H1 (cell line): ENCODE results near the gene C2orf78. TPM values are rescaled to one million over a fixed set of nuclear protein-coding genes. Genes with fewer than 3 reads are reported as not detected.
A peak's percentile ranks its signal among the peaks of the same experiment; 100 is the strongest.

Experiments
- CTCF ChIA-PET: fragments of 300-600 bp; sonication (Branson Sonifier 250); formaldehyde crosslinking; loops from one replicate; lab custom pipeline; 2021; ENCODE audit not compliant: partially characterized antibody; lab: Charles Lee
- POLR2A ChIA-PET: fragments of 300-600 bp; sonication (Branson Sonifier 250); formaldehyde crosslinking; loops from one replicate; lab custom pipeline; 2021; ENCODE audit warnings: inconsistent platforms; ENCODE audit not compliant: partially characterized antibody; lab: Charles Lee
- DNase-seq, 2 experiments: peaks; one replicate each; pipeline versions ENCODE4 v3.0.0 to v3.0.0-alpha.2; 2010 to 2022; ENCODE audit warnings: low spot score in 2 of 2, low read depth in 1 of 2, mixed read lengths in 1 of 2
- FAIRE-seq: peaks from 2 replicates; lab custom pipeline; 2011; peaks lifted over from hg19 to GRCh38; lab: Jason Lieb, UNC
- H2AFZ ChIP-seq: 2 replicates; pipeline ENCODE4 v1.8.1; 2012; ENCODE audit warnings: low read length, inconsistent platforms
- H2AK5ac ChIP-seq: 2 replicates; pipeline ENCODE4 v1.6.1; 2013; ENCODE audit warnings: low read depth, low read length
- H2BK120ac ChIP-seq: replicated peaks from 2 replicates; pipeline ENCODE3; 2013; ENCODE audit warnings: low read depth, low read length, inconsistent platforms
- H2BK12ac ChIP-seq: 2 replicates; pipeline ENCODE4 v1.6.1; 2013; ENCODE audit warnings: low read depth, low read length
- H2BK15ac ChIP-seq: 2 replicates; pipeline ENCODE4 v1.6.1; 2013; ENCODE audit warnings: low read length
- H2BK20ac ChIP-seq: 2 replicates; pipeline ENCODE4 v1.6.1; 2013; ENCODE audit warnings: low read length
- H2BK5ac ChIP-seq: 2 replicates; pipeline ENCODE4 v1.6.1; 2013; ENCODE audit warnings: low read depth, low read length
- H3K14ac ChIP-seq: 2 replicates; pipeline ENCODE4 v1.6.1; 2013; ENCODE audit warnings: inconsistent platforms; ENCODE audit not compliant: insufficient read length
- H3K18ac ChIP-seq: 2 replicates; pipeline ENCODE4 v1.6.1; 2013; ENCODE audit warnings: low read length; ENCODE audit errors: extremely low read depth
- H3K23ac ChIP-seq: 2 replicates; pipeline ENCODE4 v1.6.1; 2013; ENCODE audit warnings: inconsistent platforms; ENCODE audit not compliant: insufficient read length
- H3K23me2 ChIP-seq: 2 replicates; pipeline ENCODE4 v1.6.1; 2013; ENCODE audit warnings: low read depth, low read length
- H3K27ac ChIP-seq: 2 replicates; pipeline ENCODE4 v1.6.1; 2011; ENCODE audit warnings: low read depth, low read length, inconsistent platforms
- H3K27me3 ChIP-seq, 4 experiments: replicated peaks in 1 of 4; 1 replicate in 1 of 4; 2 replicates in 3 of 4; pipeline versions ENCODE4 v1.6.1 to v1.8.1; 2011 to 2013; ENCODE audit warnings: low read length in 3 of 4, mild to moderate bottlenecking in 3 of 4, inconsistent platforms in 2 of 4, mixed read lengths in 2 of 4, moderate library complexity in 1 of 4; ENCODE audit not compliant: control insufficient read depth in 3 of 4, insufficient read depth in 3 of 4; ENCODE audit errors: extremely low read depth in 1 of 4
- H3K36me3 ChIP-seq, 4 experiments: 2 replicates each; pipeline versions ENCODE4 v1.6.1 to v1.8.1; 2011 to 2013; ENCODE audit warnings: mild to moderate bottlenecking in 4 of 4, low read length in 3 of 4, moderate library complexity in 2 of 4, control low read depth in 1 of 4, inconsistent platforms in 1 of 4; ENCODE audit not compliant: insufficient read depth in 4 of 4, control insufficient read depth in 2 of 4
- H3K4ac ChIP-seq: replicated peaks from 2 replicates; pipeline ENCODE3; 2013; ENCODE audit warnings: low read length, low read depth, mixed read lengths, inconsistent platforms; ENCODE audit not compliant: insufficient read length
- H3K4me1 ChIP-seq, 4 experiments: replicated peaks in 1 of 4; 1 replicate in 1 of 4; 2 replicates in 3 of 4; pipeline versions ENCODE4 v1.6.1 to v1.8.1; 2011 to 2013; ENCODE audit warnings: low read length in 3 of 4, inconsistent platforms in 2 of 4, mixed read lengths in 1 of 4; ENCODE audit not compliant: insufficient read depth in 4 of 4, control insufficient read depth in 3 of 4
- H3K4me2 ChIP-seq, 2 experiments: 2 replicates each; pipeline versions ENCODE4 v1.6.1 to v1.8.1; 2011 to 2013; ENCODE audit warnings: low read depth in 2 of 2, low read length in 2 of 2, control low read depth in 1 of 2, inconsistent platforms in 1 of 2, mild to moderate bottlenecking in 1 of 2; ENCODE audit not compliant: insufficient read depth in 1 of 2
- H3K4me3 ChIP-seq, 4 experiments: fragments of 200-600, 300-600 bp in 1 of 4; sonication (generic), shearing (Covaris generic), sonication (Bioruptor Twin) in 1 of 4; 2 replicates each; pipeline versions ENCODE4 v1.5.1 to v1.8.1; 2011 to 2016; ENCODE audit warnings: low read length in 4 of 4, low read depth in 3 of 4, control low read depth in 2 of 4, inconsistent platforms in 2 of 4, mild to moderate bottlenecking in 2 of 4, mixed read lengths in 1 of 4, moderate library complexity in 1 of 4; ENCODE audit not compliant: insufficient read depth in 2 of 4; ENCODE audit errors: extremely low read depth in 1 of 4
- H3K56ac ChIP-seq: replicated peaks from 2 replicates; pipeline ENCODE3; 2013; ENCODE audit warnings: low read depth, mild to moderate bottlenecking, mixed read lengths, low read length, inconsistent platforms; ENCODE audit not compliant: insufficient read length
- H3K79me1 ChIP-seq: 2 replicates; pipeline ENCODE4 v1.6.1; 2013; ENCODE audit warnings: low read depth, low read length, control low read depth
- H3K79me2 ChIP-seq, 2 experiments: 2 replicates each; pipeline versions ENCODE4 v1.6.1 to v1.8.1; 2012 to 2013; ENCODE audit warnings: low read length in 2 of 2, mild to moderate bottlenecking in 2 of 2, inconsistent platforms in 1 of 2; ENCODE audit not compliant: insufficient read depth in 2 of 2, control insufficient read depth in 1 of 2
- H3K9ac ChIP-seq, 4 experiments: replicated peaks in 1 of 4; 1 replicate in 1 of 4; 2 replicates in 3 of 4; pipeline versions ENCODE4 v1.6.1 to v1.8.1; 2011 to 2013; ENCODE audit warnings: low read depth in 3 of 4, low read length in 3 of 4, control low read depth in 2 of 4, mild to moderate bottlenecking in 2 of 4, moderate library complexity in 2 of 4, inconsistent platforms in 1 of 4; ENCODE audit errors: extremely low read depth in 1 of 4
- H3K9me3 ChIP-seq, 2 experiments: 2 replicates each; pipeline versions ENCODE4 v1.6.1 to v1.8.1; 2012 to 2013; ENCODE audit warnings: mild to moderate bottlenecking in 2 of 2, moderate library complexity in 2 of 2, control low read depth in 1 of 2, inconsistent platforms in 1 of 2, low read depth in 1 of 2, low read length in 1 of 2, mixed read lengths in 1 of 2; ENCODE audit not compliant: insufficient read depth in 2 of 2
- H4K20me1 ChIP-seq, 2 experiments: replicated peaks in 1 of 2; 2 replicates each; pipeline versions ENCODE3 to v1.8.1; 2011 to 2013; ENCODE audit warnings: inconsistent platforms in 2 of 2, low read length in 2 of 2, mild to moderate bottlenecking in 1 of 2; ENCODE audit not compliant: insufficient read depth in 2 of 2, control insufficient read depth in 1 of 2
- H4K5ac ChIP-seq: 2 replicates; pipeline ENCODE4 v1.6.1; 2013; ENCODE audit warnings: low read length, low read depth, mixed read lengths, inconsistent platforms; ENCODE audit not compliant: insufficient read length
- H4K8ac ChIP-seq: 2 replicates; pipeline ENCODE4 v1.8.0; 2013; ENCODE audit warnings: mild to moderate bottlenecking, moderate library complexity, low read length, inconsistent platforms; ENCODE audit not compliant: insufficient read depth; ENCODE audit errors: extremely low read depth
- H4K91ac ChIP-seq: replicated peaks from 2 replicates; pipeline ENCODE3; 2013; ENCODE audit warnings: low read length, mixed read lengths, inconsistent platforms; ENCODE audit not compliant: insufficient read length
- NRF1 ChIP-seq: IDR thresholded peaks from 2 replicates; pipeline ENCODE4 v1.6.1; 2011; ENCODE audit warnings: mild to moderate bottlenecking, low read depth, low read length, improper control_type of control experiment
- SRF ChIP-seq: IDR thresholded peaks from 2 replicates; pipeline ENCODE4 v1.6.1; 2011; ENCODE audit warnings: mild to moderate bottlenecking, low read depth, low read length, moderate library complexity
- polyA plus RNA-seq, 7 experiments: library from polyadenylated mRNA; depleted of rRNA in 3 of 7; stranded (reverse) in 5 of 7; unstranded in 2 of 7; fragments of >200 nt in 5 of 7; fragments of 200-250 nt in 2 of 7; gene quantifications; 1 replicate in 5 of 7; 2 replicates in 1 of 7; 4 replicates in 1 of 7; pipeline versions ENCODE4 v1.2.1 to v1.2.3, GENCODE V29; 2011 to 2013; ENCODE audit warnings: missing spikeins in 2 of 7, mixed read lengths in 2 of 7
- total RNA-seq: library from RNA; stranded (reverse); fragmentation: NEBNext Ultra II Directional; extraction: Animal tissue kit (Norgen Biotek cat#: 25700); gene quantifications from 2 replicates; pipeline ENCODE4 v1.2.1, GENCODE V29; 2021

The C2orf78 gene
- total and polyA plus RNA-seq, 2 of the 8 experiments (the other 6 are each of a cell fraction or from before 2014, with no cell fraction given) = 0.39 to 0.89 TPM

DNA sequence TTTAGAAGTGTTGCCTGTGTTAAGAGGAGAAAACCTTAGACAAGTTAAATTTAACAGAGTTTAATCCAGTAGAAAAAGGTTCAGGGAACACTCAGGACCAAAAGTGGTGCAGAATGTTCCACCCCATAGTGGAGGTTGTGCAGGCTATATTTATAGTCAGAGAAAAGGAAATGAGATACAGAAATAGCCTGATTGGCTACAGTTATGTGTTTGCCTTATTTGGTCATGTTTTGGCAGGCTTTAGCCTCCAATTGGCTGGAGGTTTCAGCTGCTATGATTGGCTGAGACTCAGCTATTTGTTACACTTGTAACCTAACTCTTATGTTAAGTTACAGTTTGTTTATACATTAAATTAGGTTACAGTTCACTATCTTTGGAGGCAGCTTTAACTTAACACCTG is 48.9 kb downstream of the C2orf78 start:
- no peaks in the 10 kb centered on the region; a peak in 2 of 7 replicates for H3K4me1 ChIP-seq
- H4K20me1 ChIP-seq = peaks cover 0 to 2% of the 10 kb centered on the region in 2 experiments
- DNase-seq (no peak), FAIRE-seq (no peak)
- peak; percentile 97 for TF ChIP-seq SRF
- no peak for TF ChIP-seq NRF1
- no peak overlapping the region for H3K56ac ChIP-seq
- H3K4me2 ChIP-seq = no peak overlapping the region
- no peak overlapping the region for H2AFZ ChIP-seq
- no peak overlapping the region for H2BK5ac ChIP-seq
- H3K27me3 ChIP-seq = no peaks in the 10 kb centered on the region
- no peak overlapping the region for H3K27ac ChIP-seq
- no peak overlapping the region for H4K91ac ChIP-seq
- H3K14ac ChIP-seq = no peak overlapping the region
- peaks cover 5% of the 10 kb centered on the region for H3K23me2 ChIP-seq
- no peak overlapping the region for H4K5ac ChIP-seq
- H3K79me1 ChIP-seq = peaks cover 11% of the 10 kb centered on the region; the same call in 1 of the 2 replicates
- no peak overlapping the region for H2BK120ac ChIP-seq
- no peak overlapping the region for H3K23ac ChIP-seq
- CTCF ChIA-PET = interaction anchor here (2.4 kb wide), 1 partner anchor 9 kb away, joined by 8 read pairs; no protein-coding TSS in a partner anchor
- H2BK15ac ChIP-seq = no peak overlapping the region
- POLR2A ChIA-PET = interaction anchor here (0.6 kb wide), 1 partner anchor 69 kb away, joined by 3 read pairs; no protein-coding TSS in a partner anchor
- no peak overlapping the region for H2AK5ac ChIP-seq
- no peak overlapping the region for H3K4ac ChIP-seq
- H3K18ac ChIP-seq = no peak overlapping the region
- peaks cover 0 to 31% (median 11%) of the 10 kb centered on the region in 4 experiments; a peak in 6 of 8 replicates for H3K36me3 ChIP-seq
- no peak overlapping the region for H4K8ac ChIP-seq
- no peak overlapping the region for H2BK12ac ChIP-seq
- H3K9ac ChIP-seq = no peak overlapping the region
- no peak overlapping the region for H2BK20ac ChIP-seq
- H3K9me3 ChIP-seq = no peaks in the 10 kb centered on the region
- H3K4me3 ChIP-seq = no peak overlapping the region
- peaks cover 0 to 26% of the 10 kb centered on the region in 2 experiments; a peak in 2 of 4 replicates for H3K79me2 ChIP-seq
